Chondrocyte (in vitro differentiated cells): ENCODE data around the gene C2orf72. TPM values are rescaled to one million over a fixed set of nuclear protein-coding genes. Genes with fewer than 3 reads are reported as not detected.

ENCODE experiments used
- DNase-seq: peaks from one replicate; pipeline ENCODE4 v3.0.0; 2021; ENCODE audit warnings: mixed read lengths, low spot score
- H3K27ac Mint-ChIP-seq: one replicate; pipeline ENCODE4 v1.8.0; 2021; ENCODE audit warnings: mild to moderate bottlenecking, moderate library complexity, mixed read lengths; ENCODE audit not compliant: unreplicated experiment
- H3K27me3 Mint-ChIP-seq: 2 replicates; pipeline ENCODE4 v1.8.0; 2021; ENCODE audit warnings: low read depth, mixed read lengths
- H3K36me3 Mint-ChIP-seq: 2 replicates; pipeline ENCODE4 v1.8.0; 2021; ENCODE audit warnings: low read depth, mixed read lengths
- H3K4me1 Mint-ChIP-seq: 2 replicates; pipeline ENCODE4 v1.8.0; 2021; ENCODE audit warnings: low read depth, mild to moderate bottlenecking, mixed read lengths
- H3K4me3 Mint-ChIP-seq: one replicate; pipeline ENCODE4 v1.8.0; 2021; ENCODE audit warnings: mild to moderate bottlenecking, moderate library complexity, mixed read lengths; ENCODE audit not compliant: unreplicated experiment
- H3K9me3 Mint-ChIP-seq: 2 replicates; pipeline ENCODE4 v1.8.0; 2021; ENCODE audit warnings: low read depth, mixed read lengths
- CTCF ChIP-seq: fragments of 200-600 bp; sonication (generic); IDR thresholded peaks from 2 replicates; pipeline ENCODE4 v1.5.0; 2021; ENCODE audit warnings: antibody characterized with exemption, mild to moderate bottlenecking, moderate library complexity
- total RNA-seq: library from RNA; stranded (reverse); gene quantifications from 3 replicates; pipeline ENCODE4 v1.2.1, GENCODE V29; 2021

Gene C2orf72
- total RNA-seq, 1 donor from 2014 or later, result 1.3 TPM

GRCh38 chr2:231050018-231050901 lies 12.9 kb downstream of the C2orf72 start:
- H3K9me3 Mint-ChIP-seq, result no peaks in the 10 kb centered on the region
- no peak overlapping the region for H3K27ac Mint-ChIP-seq
- H3K36me3 Mint-ChIP-seq, result no peaks in the 10 kb centered on the region
- no peak overlapping the region for H3K4me3 Mint-ChIP-seq
- TF ChIP-seq CTCF, result no peak
- no peak for DNase-seq
- H3K27me3 Mint-ChIP-seq, result peaks cover 18% of the 10 kb centered on the region
- peaks cover 13% of the 10 kb centered on the region for H3K4me1 Mint-ChIP-seq

DNA sequence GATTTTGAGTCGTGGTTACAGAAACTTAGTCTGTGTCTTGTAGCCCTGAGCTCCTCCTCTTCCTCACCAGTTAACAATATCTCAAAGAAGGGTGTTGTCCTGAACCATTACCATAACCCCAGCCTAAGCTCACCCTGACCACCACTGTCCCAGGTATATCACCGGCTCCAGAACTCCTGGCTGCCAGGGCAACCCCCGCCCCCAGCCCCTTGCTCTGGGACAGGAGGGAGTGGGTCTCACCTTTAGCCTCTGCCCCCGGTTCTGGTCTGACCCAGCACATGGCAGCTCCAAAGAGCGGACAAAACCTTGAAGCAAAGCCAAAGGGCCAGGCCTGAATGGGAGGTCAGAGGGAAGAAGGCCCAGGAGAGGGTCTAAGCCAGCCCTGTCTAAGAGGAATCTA lies 13.8 kb downstream of the C2orf72 start:
- peaks cover 18% of the 10 kb centered on the region for H3K27me3 Mint-ChIP-seq
- no peak overlapping the region for H3K4me3 Mint-ChIP-seq
- peaks cover 13% of the 10 kb centered on the region for H3K4me1 Mint-ChIP-seq
- TF ChIP-seq CTCF, result no peak
- no peaks in the 10 kb centered on the region for H3K36me3 Mint-ChIP-seq
- no peak for DNase-seq
- no peaks in the 10 kb centered on the region for H3K9me3 Mint-ChIP-seq
- H3K27ac Mint-ChIP-seq, result no peak overlapping the region

GRCh38 chr2:231052494-231053451 lies 15.4 kb downstream of the C2orf72 start:
- Mint-ChIP-seq H3K4me1 (peaks cover 16% of the 10 kb centered on the region), H3K4me3 (peak overlapping the region; percentile 81), H3K27ac (peak overlapping the region; percentile 49), H3K9me3 (no peaks in the 10 kb centered on the region), H3K27me3 (peaks cover 12% of the 10 kb centered on the region), H3K36me3 (no peaks in the 10 kb centered on the region)
- DNase-seq, result no peak
- peak; percentile 98 for TF ChIP-seq CTCF

DNA sequence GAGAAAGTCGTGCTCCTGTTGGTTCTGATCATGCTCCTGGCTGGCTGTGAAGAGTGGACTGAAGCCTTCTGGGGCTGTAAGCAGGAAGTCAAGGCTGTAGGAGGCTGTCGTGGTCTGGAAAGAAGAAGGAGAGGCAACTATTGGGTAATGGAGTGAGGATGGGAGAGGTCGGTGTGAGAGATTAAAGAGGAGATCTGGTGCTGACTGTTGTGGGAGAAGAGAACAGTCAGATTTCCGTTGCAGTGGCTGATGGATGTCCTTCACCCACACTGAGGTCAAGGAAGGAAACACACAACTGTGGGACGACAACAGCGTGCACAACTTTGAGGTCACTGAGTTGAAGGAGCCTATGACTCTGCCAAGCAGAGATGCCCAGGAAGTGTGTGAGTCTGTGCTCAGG lies 16.5 kb downstream of the C2orf72 start:
- Mint-ChIP-seq H3K4me3 (no peak overlapping the region), H3K27ac (no peak overlapping the region), H3K9me3 (no peaks in the 10 kb centered on the region), H3K4me1 (peaks cover 27% of the 10 kb centered on the region), H3K36me3 (no peaks in the 10 kb centered on the region), H3K27me3 (peaks cover 9% of the 10 kb centered on the region)
- no peak for DNase-seq
- no peak for TF ChIP-seq CTCF
